ENCODE measurements around the gene RABGAP1L. TPM values are rescaled to one million over a fixed set of nuclear protein-coding genes. Genes with fewer than 3 reads are reported as not detected.

RABGAP1L gene
- total RNA-seq, 1 experiment from 2014 or later: 76.9 TPM

DNA sequence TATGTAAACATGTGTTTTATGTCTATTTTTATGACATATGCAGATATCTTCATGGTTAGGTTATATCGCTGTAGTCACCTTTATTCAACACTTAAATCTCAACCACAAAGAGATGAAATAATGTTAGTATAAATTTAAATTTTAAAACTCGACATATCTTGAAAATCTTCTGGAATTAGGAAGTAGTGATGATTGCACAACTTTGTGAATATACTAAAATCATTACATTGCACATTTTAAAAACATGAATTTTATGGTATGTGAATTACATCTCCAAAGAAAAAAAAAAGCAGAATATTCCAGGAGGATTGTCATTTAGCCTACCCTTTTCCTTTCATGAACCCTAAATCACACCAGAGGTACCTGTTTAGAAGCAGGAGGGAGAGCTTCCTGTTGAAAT is 801.0 kb downstream of the RABGAP1L start (continued):
- TF ChIP-seq, protein P1, sequence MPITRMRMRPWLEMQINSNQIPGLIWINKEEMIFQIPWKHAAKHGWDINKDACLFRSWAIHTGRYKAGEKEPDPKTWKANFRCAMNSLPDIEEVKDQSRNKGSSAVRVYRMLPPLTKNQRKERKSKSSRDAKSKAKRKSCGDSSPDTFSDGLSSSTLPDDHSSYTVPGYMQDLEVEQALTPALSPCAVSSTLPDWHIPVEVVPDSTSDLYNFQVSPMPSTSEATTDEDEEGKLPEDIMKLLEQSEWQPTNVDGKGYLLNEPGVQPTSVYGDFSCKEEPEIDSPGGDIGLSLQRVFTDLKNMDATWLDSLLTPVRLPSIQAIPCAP (CRISPR knock-in tag; IDR thresholded peaks at IDR 0.05): no peak
- TF ChIP-seq, protein P2, sequence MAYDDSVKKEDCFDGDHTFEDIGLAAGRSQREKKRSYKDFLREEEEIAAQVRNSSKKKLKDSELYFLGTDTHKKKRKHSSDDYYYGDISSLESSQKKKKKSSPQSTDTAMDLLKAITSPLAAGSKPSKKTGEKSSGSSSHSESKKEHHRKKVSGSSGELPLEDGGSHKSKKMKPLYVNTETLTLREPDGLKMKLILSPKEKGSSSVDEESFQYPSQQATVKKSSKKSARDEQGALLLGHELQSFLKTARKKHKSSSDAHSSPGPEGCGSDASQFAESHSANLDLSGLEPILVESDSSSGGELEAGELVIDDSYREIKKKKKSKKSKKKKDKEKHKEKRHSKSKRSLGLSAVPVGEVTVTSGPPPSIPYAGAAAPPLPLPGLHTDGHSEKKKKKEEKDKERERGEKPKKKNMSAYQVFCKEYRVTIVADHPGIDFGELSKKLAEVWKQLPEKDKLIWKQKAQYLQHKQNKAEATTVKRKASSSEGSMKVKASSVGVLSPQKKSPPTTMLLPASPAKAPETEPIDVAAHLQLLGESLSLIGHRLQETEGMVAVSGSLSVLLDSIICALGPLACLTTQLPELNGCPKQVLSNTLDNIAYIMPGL (CRISPR knock-in tag; IDR thresholded peaks at IDR 0.05): no peak
- TF ChIP-seq ZNF425 (CRISPR knock-in tag; conservative IDR thresholded peaks at IDR 0.05): no peak
- no peak for TF ChIP-seq FOXK1 (CRISPR knock-in tag; IDR thresholded peaks at IDR 0.05)
- no peak for TF ChIP-seq PRDM15 (CRISPR knock-in tag; IDR thresholded peaks at IDR 0.05)
- TF ChIP-seq TCF7 (CRISPR knock-in tag; IDR thresholded peaks at IDR 0.05; ENCODE audit: low read depth): no peak

DNA sequence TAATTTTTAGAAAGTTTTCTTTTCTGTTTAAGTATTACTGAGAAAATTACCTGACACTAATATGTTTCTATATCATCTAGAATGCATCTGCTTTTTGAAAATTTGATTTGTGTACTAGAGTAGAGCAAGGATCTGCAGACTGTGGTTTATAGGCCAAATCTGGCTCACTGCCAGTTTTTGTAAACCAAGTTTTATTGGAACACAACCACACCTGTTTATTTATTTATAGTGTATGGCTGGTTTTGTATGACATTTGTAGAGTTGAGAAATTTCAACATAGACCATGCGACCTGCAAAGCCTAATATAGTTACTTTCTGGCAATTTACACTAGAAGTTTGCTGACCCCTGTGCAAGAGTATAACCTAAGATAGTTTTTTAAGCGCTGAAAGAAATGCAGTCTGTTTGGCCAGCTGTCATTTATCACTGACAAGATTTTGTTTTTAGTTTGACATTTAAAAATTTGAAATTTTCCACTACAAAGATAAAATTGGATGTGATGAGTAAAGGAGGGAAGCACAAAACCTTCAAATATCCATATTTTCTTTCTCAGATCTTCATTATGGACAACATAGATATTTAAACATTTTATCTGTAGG is 804.3 kb downstream of the RABGAP1L start:
- Mint-ChIP-seq H3K9me3 (no peaks in the 10 kb centered on the region), H3K4me3 (no peak overlapping the region), H3K27ac (no peak overlapping the region), H3K36me3 (peaks cover 27% of the 10 kb centered on the region), H3K4me1 (peaks cover 28% of the 10 kb centered on the region), H3K27me3 (ENCODE audit: low read depth) (no peaks in the 10 kb centered on the region)
- DNase-seq (ENCODE audit: low spot score) (no peak), ATAC-seq (no peak)
- TF ChIP-seq ZNF512 (CRISPR knock-in tag; IDR thresholded peaks at IDR 0.05; ENCODE audit: borderline replicate concordance): no peak
- TF ChIP-seq, protein P3, sequence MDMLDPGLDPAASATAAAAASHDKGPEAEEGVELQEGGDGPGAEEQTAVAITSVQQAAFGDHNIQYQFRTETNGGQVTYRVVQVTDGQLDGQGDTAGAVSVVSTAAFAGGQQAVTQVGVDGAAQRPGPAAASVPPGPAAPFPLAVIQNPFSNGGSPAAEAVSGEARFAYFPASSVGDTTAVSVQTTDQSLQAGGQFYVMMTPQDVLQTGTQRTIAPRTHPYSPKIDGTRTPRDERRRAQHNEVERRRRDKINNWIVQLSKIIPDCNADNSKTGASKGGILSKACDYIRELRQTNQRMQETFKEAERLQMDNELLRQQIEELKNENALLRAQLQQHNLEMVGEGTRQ (CRISPR knock-in tag; IDR thresholded peaks at IDR 0.05): no peak
- TF ChIP-seq FOXP1 (CRISPR knock-in tag; IDR thresholded peaks at IDR 0.05; ENCODE audit: borderline replicate concordance): no peak
- TF ChIP-seq, protein P4, sequence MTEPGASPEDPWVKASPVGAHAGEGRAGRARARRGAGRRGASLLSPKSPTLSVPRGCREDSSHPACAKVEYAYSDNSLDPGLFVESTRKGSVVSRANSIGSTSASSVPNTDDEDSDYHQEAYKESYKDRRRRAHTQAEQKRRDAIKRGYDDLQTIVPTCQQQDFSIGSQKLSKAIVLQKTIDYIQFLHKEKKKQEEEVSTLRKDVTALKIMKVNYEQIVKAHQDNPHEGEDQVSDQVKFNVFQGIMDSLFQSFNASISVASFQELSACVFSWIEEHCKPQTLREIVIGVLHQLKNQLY (CRISPR knock-in tag; IDR thresholded peaks at IDR 0.05): no peak
- no peak for TF ChIP-seq FOXK1 (CRISPR knock-in tag; IDR thresholded peaks at IDR 0.05)
- TF ChIP-seq TP53 (CRISPR knock-in tag; IDR thresholded peaks at IDR 0.05): no peak
- no peak for TF ChIP-seq ATF6 (CRISPR knock-in tag; IDR thresholded peaks at IDR 0.05)
- no peak for TF ChIP-seq KAT7 (CRISPR knock-in tag; IDR thresholded peaks at IDR 0.05; ENCODE audit: borderline replicate concordance)
- no peak for TF ChIP-seq HMGA2 (CRISPR knock-in tag; IDR thresholded peaks at IDR 0.05)
- TF ChIP-seq SMAD3 (CRISPR knock-in tag; IDR thresholded peaks at IDR 0.05; ENCODE audit: borderline replicate concordance): no peak
- no peak for TF ChIP-seq JAZF1 (CRISPR knock-in tag; IDR thresholded peaks at IDR 0.05)
- TF ChIP-seq ZNF263 (CRISPR knock-in tag; IDR thresholded peaks at IDR 0.05; ENCODE audit: low read depth): no peak
- CTCF ChIA-PET: no interaction called here
- POLR2A ChIA-PET: no interaction called here
